ENCODE measurements around the gene PRPF8.

Gene PRPF8

GRCh38 chr17:1621273-1621954, 63.3 kb downstream of the PRPF8 start:
- Mint-ChIP-seq H3K4me1 (peaks cover 6% of the 10 kb centered on the region), H3K27me3 (no peaks in the 10 kb centered on the region), H3K27ac (no peak overlapping the region), H3K36me3 (ENCODE audit: low read depth) (peaks cover 2% of the 10 kb centered on the region), H3K4me3 (no peak overlapping the region), H3K9me3 (no peaks in the 10 kb centered on the region)
- ATAC-seq: no peak
- no peak for DNase-seq

- Mint-ChIP-seq H3K4me3 (no peak overlapping the region), H3K27ac (no peak overlapping the region), H3K9me3 (no peaks in the 10 kb centered on the region), H3K4me1 (no peaks in the 10 kb centered on the region), H3K36me3 (ENCODE audit: low read depth) (peaks cover 2% of the 10 kb centered on the region), H3K27me3 (no peaks in the 10 kb centered on the region)
- ATAC-seq: no peak
- DNase-seq: no peak
These were observed 64.2 kb downstream of the PRPF8 start for GRCh38 chr17:1620486-1620885.

- Mint-ChIP-seq H3K9me3 (no peaks in the 10 kb centered on the region), H3K27me3 (no peaks in the 10 kb centered on the region), H3K36me3 (ENCODE audit: low read depth) (peaks cover 5% of the 10 kb centered on the region), H3K4me3 (no peak overlapping the region), H3K27ac (no peak overlapping the region), H3K4me1 (no peaks in the 10 kb centered on the region)
- DNase-seq (no peak), ATAC-seq (no peak)
These were observed 67.0 kb downstream of the PRPF8 start for GRCh38 chr17:1617620-1618174.

DNA sequence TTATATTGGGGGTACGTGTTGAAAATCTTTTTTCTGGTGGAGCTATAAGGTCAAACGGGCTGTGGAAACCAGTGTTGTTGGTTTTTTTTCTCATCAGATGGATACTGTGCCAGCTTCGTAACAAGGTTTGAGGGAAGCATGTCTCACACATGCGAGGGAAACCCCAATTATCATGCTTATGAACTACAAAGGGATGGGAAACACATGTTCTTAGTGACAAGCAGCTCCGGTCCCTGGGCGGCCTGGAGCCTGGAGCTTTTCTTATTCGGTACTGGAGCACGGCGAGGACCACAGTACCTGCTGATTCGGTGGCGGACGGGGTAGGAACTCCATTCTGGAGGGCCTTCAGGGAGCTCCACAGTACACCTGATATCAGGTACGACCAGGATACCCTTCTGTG, 68.6 kb downstream of the PRPF8 start:
- H3K36me3 Mint-ChIP-seq (ENCODE audit: low read depth): peaks cover 5% of the 10 kb centered on the region

DNA sequence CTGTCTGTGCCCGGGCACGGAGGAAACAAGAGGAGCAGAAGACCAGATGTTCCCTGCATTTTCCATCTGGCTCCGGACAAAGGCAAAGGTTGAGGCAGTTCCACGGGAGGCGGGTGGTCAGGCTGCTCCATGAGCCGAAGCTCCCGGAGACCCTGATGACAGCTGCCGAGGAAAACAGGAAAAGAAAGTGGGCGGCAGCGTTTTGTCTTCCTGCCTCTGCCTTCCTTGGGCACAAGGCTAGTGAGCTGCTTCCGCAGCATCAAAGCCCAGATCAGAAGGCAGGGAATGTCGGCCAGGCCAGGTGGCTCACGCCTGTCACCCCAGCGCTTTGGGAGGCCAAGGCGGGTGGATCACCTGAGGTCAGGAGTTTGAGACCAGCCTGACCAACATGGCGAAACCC, 72.3 kb downstream of the PRPF8 start:
- ATAC-seq: no peak
- no peaks in the 10 kb centered on the region for H3K27me3 Mint-ChIP-seq
- H3K4me1 Mint-ChIP-seq: peaks cover 16% of the 10 kb centered on the region
- H3K4me3 Mint-ChIP-seq: no peak overlapping the region
- peaks cover 3% of the 10 kb centered on the region for H3K36me3 Mint-ChIP-seq (ENCODE audit: low read depth)
- no peak for DNase-seq
- no peak overlapping the region for H3K27ac Mint-ChIP-seq
- H3K9me3 Mint-ChIP-seq: no peaks in the 10 kb centered on the region

More for the DNA sequence above, 68.6 kb downstream of the PRPF8 start:
- H3K4me1 Mint-ChIP-seq: no peaks in the 10 kb centered on the region
- no peak for DNase-seq
- H3K27ac Mint-ChIP-seq: no peak overlapping the region
- no peaks in the 10 kb centered on the region for H3K9me3 Mint-ChIP-seq
- ATAC-seq: no peak
- no peaks in the 10 kb centered on the region for H3K27me3 Mint-ChIP-seq
- no peak overlapping the region for H3K4me3 Mint-ChIP-seq

GRCh38 chr17:1611715-1612114, 73.0 kb downstream of the PRPF8 start:
- Mint-ChIP-seq H3K27ac (no peak overlapping the region), H3K4me1 (peaks cover 22% of the 10 kb centered on the region), H3K4me3 (no peak overlapping the region), H3K36me3 (ENCODE audit: low read depth) (peaks cover 3% of the 10 kb centered on the region), H3K27me3 (no peaks in the 10 kb centered on the region), H3K9me3 (no peaks in the 10 kb centered on the region)
- DNase-seq (no peak), ATAC-seq (no peak)

DNA sequence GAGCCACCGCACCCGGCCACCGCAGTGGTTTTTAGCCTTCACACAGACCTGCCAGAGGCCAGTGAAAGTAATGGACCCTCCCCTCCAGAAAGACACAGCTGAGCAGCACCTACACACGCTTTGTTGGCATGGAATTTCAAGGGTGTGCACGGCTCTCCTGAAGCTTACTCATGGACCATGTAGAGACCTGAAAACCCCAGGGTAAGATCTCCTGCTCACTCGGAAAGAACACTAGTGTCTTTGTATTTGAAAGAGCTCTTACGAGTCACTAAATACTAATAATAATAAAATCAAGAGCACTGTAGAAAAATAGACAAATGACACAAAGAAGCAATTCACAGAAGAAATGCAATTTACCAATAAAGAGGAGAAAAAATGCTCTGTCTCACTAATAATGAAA, 76.0 kb downstream of the PRPF8 start:
- peaks cover 3% of the 10 kb centered on the region for H3K36me3 Mint-ChIP-seq (ENCODE audit: low read depth)
- no peak overlapping the region for H3K4me3 Mint-ChIP-seq
- H3K27ac Mint-ChIP-seq: peak overlapping the region; percentile 92

DNA sequence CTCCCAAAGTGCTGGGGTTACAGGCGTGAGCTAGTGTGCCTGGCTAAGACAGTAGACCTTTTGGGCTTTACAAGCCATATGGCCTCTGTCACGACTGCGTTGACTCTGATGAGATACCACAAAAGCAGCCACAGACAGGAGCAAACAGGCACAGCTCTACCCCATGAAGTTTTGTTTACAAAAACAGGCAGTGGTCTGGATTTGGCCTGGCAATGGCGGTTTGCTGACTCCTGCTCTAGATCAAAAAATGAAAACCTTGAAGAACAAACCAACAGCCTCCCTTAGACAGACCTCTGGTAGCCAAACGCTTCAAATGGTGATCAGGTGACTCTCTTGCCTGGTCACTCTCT, 76.7 kb downstream of the PRPF8 start:
- Mint-ChIP-seq H3K4me3 (peak overlapping the region; percentile 38), H3K4me1 (peaks cover 38% of the 10 kb centered on the region), H3K36me3 (ENCODE audit: low read depth) (peaks cover 3% of the 10 kb centered on the region), H3K27me3 (no peaks in the 10 kb centered on the region), H3K9me3 (no peaks in the 10 kb centered on the region), H3K27ac (peak overlapping the region; percentile 92)
- ATAC-seq (peak; percentile 23), DNase-seq (no peak)

More for the DNA sequence above, 76.0 kb downstream of the PRPF8 start:
- Mint-ChIP-seq H3K27me3 (no peaks in the 10 kb centered on the region), H3K4me1 (peaks cover 38% of the 10 kb centered on the region), H3K9me3 (no peaks in the 10 kb centered on the region)
- DNase-seq (no peak), ATAC-seq (no peak)

DNA sequence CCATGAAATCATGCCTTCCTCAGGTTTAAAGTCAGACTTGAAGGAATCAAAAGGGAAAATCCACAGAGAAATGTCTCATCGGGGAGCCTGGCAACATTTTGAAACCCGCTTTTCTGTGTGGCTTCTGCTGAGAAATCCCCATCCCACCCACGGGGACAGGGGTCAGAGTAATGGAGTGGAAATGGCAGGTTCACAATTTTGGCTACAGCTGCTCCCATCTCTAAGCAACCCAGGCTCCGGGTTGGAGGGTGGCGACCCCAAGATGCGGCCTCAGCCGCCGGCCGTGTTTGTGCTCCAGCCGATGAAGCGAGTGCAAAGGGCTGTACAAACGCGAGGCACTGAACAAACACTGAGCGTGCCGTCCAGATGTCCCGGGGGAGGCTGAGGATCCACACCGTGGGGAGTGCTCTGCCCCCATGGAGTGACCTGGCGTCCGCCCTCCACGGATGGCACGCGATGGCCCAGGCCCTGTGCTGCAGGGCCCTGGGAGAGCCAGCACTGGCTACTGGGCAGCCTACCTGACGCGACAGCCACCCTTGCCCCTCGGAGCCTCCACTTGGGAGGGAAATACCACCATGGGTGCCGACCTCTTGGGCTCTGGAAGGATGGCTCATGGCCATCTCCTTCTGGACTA, 78.2 kb downstream of the PRPF8 start:
- H3K4me1 Mint-ChIP-seq: peaks cover 38% of the 10 kb centered on the region
- H3K9me3 Mint-ChIP-seq: peaks cover 5% of the 10 kb centered on the region
- peaks cover 5% of the 10 kb centered on the region for H3K36me3 Mint-ChIP-seq (ENCODE audit: low read depth)
- peak overlapping the region; percentile 29 for H3K4me3 Mint-ChIP-seq
- ATAC-seq (no peak), DNase-seq (peak; percentile 70)
- no peaks in the 10 kb centered on the region for H3K27me3 Mint-ChIP-seq
- H3K27ac Mint-ChIP-seq: peak overlapping the region; percentile 92

DNA sequence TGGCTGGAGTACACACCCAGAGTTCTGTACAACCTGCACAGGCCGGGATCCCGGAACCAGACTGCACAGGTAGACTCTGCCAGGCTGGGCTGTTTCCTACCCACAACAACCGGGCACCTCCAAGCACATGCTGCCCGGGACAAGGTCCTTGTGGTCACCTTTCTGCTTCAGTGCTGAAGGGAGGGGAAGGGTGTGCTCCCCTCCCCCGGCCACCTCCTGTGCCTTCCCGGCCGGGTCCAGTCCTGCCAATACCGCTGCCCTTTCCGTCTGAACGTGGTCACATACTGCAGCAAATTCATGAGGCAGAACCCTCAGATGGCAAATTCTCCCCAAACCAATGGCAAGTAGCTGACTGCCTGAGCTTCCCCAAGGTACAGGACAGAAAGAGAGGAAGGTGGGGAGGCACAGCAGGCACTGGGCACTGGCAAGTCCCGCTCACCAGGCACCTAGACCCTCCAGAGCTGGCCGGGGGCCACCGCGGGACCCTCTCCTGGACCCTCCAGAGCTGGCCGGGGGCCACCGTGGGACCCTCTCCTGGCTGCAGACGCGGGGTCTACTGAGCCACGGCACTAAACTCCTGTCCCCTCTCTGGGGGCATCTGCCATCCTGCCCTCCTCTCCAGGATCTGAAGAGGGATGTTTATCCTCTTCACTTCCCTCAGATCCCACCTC, 78.9 kb downstream of the PRPF8 start:
- peaks cover 7% of the 10 kb centered on the region for H3K36me3 Mint-ChIP-seq (ENCODE audit: low read depth)

GRCh38 chr17:1604831-1605528, 79.7 kb downstream of the PRPF8 start:
- peaks cover 38% of the 10 kb centered on the region for H3K4me1 Mint-ChIP-seq
- H3K4me3 Mint-ChIP-seq: no peak overlapping the region
- DNase-seq (no peak), ATAC-seq (no peak)
- peaks cover 6% of the 10 kb centered on the region for H3K9me3 Mint-ChIP-seq
- H3K27me3 Mint-ChIP-seq: no peaks in the 10 kb centered on the region
- no peak overlapping the region for H3K27ac Mint-ChIP-seq
- peaks cover 7% of the 10 kb centered on the region for H3K36me3 Mint-ChIP-seq (ENCODE audit: low read depth)

More for the DNA sequence above, 78.9 kb downstream of the PRPF8 start:
- Mint-ChIP-seq H3K27ac (peak overlapping the region; percentile 86), H3K9me3 (peaks cover 6% of the 10 kb centered on the region), H3K4me3 (peak overlapping the region; percentile 29), H3K27me3 (no peaks in the 10 kb centered on the region), H3K4me1 (peaks cover 38% of the 10 kb centered on the region)
- no peak for DNase-seq
- ATAC-seq: no peak

- no peak overlapping the region for H3K27ac Mint-ChIP-seq
- no peaks in the 10 kb centered on the region for H3K27me3 Mint-ChIP-seq
- H3K9me3 Mint-ChIP-seq: peaks cover 6% of the 10 kb centered on the region
- H3K4me3 Mint-ChIP-seq: no peak overlapping the region
- DNase-seq (no peak), ATAC-seq (no peak)
- peaks cover 7% of the 10 kb centered on the region for H3K36me3 Mint-ChIP-seq (ENCODE audit: low read depth)
- H3K4me1 Mint-ChIP-seq: peaks cover 14% of the 10 kb centered on the region
These were observed 83.1 kb downstream of the PRPF8 start for GRCh38 chr17:1601571-1601970.

Data from activated naive CD8-positive, alpha-beta T cell treated with anti-CD3 and anti-CD28 coated beads, Interleukin-2, amount 50 U/mL, for 24 hours (primary cell).